H1 (cell line): ENCODE data around the gene SNX30. TPM values are rescaled to one million over a fixed set of nuclear protein-coding genes. Genes with fewer than 3 reads are reported as not detected.

Experiments
- CTCF ChIA-PET: fragments of 300-600 bp; sonication (Branson Sonifier 250); formaldehyde crosslinking; loops from one replicate; lab custom pipeline; 2021; ENCODE audit not compliant: partially characterized antibody; lab: Charles Lee
- POLR2A ChIA-PET: fragments of 300-600 bp; sonication (Branson Sonifier 250); formaldehyde crosslinking; loops from one replicate; lab custom pipeline; 2021; ENCODE audit warnings: inconsistent platforms; ENCODE audit not compliant: partially characterized antibody; lab: Charles Lee
- DNase-seq, 2 experiments: peaks; one replicate each; pipeline versions ENCODE4 v3.0.0 to v3.0.0-alpha.2; 2010 to 2022; ENCODE audit warnings: low spot score in 2 of 2, low read depth in 1 of 2, mixed read lengths in 1 of 2
- FAIRE-seq: peaks from 2 replicates; lab custom pipeline; 2011; peaks lifted over from hg19 to GRCh38; lab: Jason Lieb, UNC
- H2AFZ ChIP-seq: 2 replicates; pipeline ENCODE4 v1.8.1; 2012; ENCODE audit warnings: low read length, inconsistent platforms
- H2AK5ac ChIP-seq: 2 replicates; pipeline ENCODE4 v1.6.1; 2013; ENCODE audit warnings: low read depth, low read length
- H2BK120ac ChIP-seq: replicated peaks from 2 replicates; pipeline ENCODE3; 2013; ENCODE audit warnings: low read depth, low read length, inconsistent platforms
- H2BK12ac ChIP-seq: 2 replicates; pipeline ENCODE4 v1.6.1; 2013; ENCODE audit warnings: low read depth, low read length
- H2BK15ac ChIP-seq: 2 replicates; pipeline ENCODE4 v1.6.1; 2013; ENCODE audit warnings: low read length
- H2BK20ac ChIP-seq: 2 replicates; pipeline ENCODE4 v1.6.1; 2013; ENCODE audit warnings: low read length
- H2BK5ac ChIP-seq: 2 replicates; pipeline ENCODE4 v1.6.1; 2013; ENCODE audit warnings: low read depth, low read length
- H3K14ac ChIP-seq: 2 replicates; pipeline ENCODE4 v1.6.1; 2013; ENCODE audit warnings: inconsistent platforms; ENCODE audit not compliant: insufficient read length
- H3K18ac ChIP-seq: 2 replicates; pipeline ENCODE4 v1.6.1; 2013; ENCODE audit warnings: low read length; ENCODE audit errors: extremely low read depth
- H3K23ac ChIP-seq: 2 replicates; pipeline ENCODE4 v1.6.1; 2013; ENCODE audit warnings: inconsistent platforms; ENCODE audit not compliant: insufficient read length
- H3K23me2 ChIP-seq: 2 replicates; pipeline ENCODE4 v1.6.1; 2013; ENCODE audit warnings: low read depth, low read length
- H3K27ac ChIP-seq: 2 replicates; pipeline ENCODE4 v1.6.1; 2011; ENCODE audit warnings: low read depth, low read length, inconsistent platforms
- H3K27me3 ChIP-seq, 4 experiments: replicated peaks in 1 of 4; 1 replicate in 1 of 4; 2 replicates in 3 of 4; pipeline versions ENCODE4 v1.6.1 to v1.8.1; 2011 to 2013; ENCODE audit warnings: low read length in 3 of 4, mild to moderate bottlenecking in 3 of 4, inconsistent platforms in 2 of 4, mixed read lengths in 2 of 4, moderate library complexity in 1 of 4; ENCODE audit not compliant: control insufficient read depth in 3 of 4, insufficient read depth in 3 of 4; ENCODE audit errors: extremely low read depth in 1 of 4
- H3K36me3 ChIP-seq, 4 experiments: 2 replicates each; pipeline versions ENCODE4 v1.6.1 to v1.8.1; 2011 to 2013; ENCODE audit warnings: mild to moderate bottlenecking in 4 of 4, low read length in 3 of 4, moderate library complexity in 2 of 4, control low read depth in 1 of 4, inconsistent platforms in 1 of 4; ENCODE audit not compliant: insufficient read depth in 4 of 4, control insufficient read depth in 2 of 4
- H3K4ac ChIP-seq: replicated peaks from 2 replicates; pipeline ENCODE3; 2013; ENCODE audit warnings: low read length, low read depth, mixed read lengths, inconsistent platforms; ENCODE audit not compliant: insufficient read length
- H3K4me1 ChIP-seq, 4 experiments: replicated peaks in 1 of 4; 1 replicate in 1 of 4; 2 replicates in 3 of 4; pipeline versions ENCODE4 v1.6.1 to v1.8.1; 2011 to 2013; ENCODE audit warnings: low read length in 3 of 4, inconsistent platforms in 2 of 4, mixed read lengths in 1 of 4; ENCODE audit not compliant: insufficient read depth in 4 of 4, control insufficient read depth in 3 of 4
- H3K4me2 ChIP-seq, 2 experiments: 2 replicates each; pipeline versions ENCODE4 v1.6.1 to v1.8.1; 2011 to 2013; ENCODE audit warnings: low read depth in 2 of 2, low read length in 2 of 2, control low read depth in 1 of 2, inconsistent platforms in 1 of 2, mild to moderate bottlenecking in 1 of 2; ENCODE audit not compliant: insufficient read depth in 1 of 2
- H3K4me3 ChIP-seq, 4 experiments: fragments of 200-600, 300-600 bp in 1 of 4; sonication (generic), shearing (Covaris generic), sonication (Bioruptor Twin) in 1 of 4; 2 replicates each; pipeline versions ENCODE4 v1.5.1 to v1.8.1; 2011 to 2016; ENCODE audit warnings: low read length in 4 of 4, low read depth in 3 of 4, control low read depth in 2 of 4, inconsistent platforms in 2 of 4, mild to moderate bottlenecking in 2 of 4, mixed read lengths in 1 of 4, moderate library complexity in 1 of 4; ENCODE audit not compliant: insufficient read depth in 2 of 4; ENCODE audit errors: extremely low read depth in 1 of 4
- H3K56ac ChIP-seq: replicated peaks from 2 replicates; pipeline ENCODE3; 2013; ENCODE audit warnings: low read depth, mild to moderate bottlenecking, mixed read lengths, low read length, inconsistent platforms; ENCODE audit not compliant: insufficient read length
- H3K79me1 ChIP-seq: 2 replicates; pipeline ENCODE4 v1.6.1; 2013; ENCODE audit warnings: low read depth, low read length, control low read depth
- H3K79me2 ChIP-seq, 2 experiments: 2 replicates each; pipeline versions ENCODE4 v1.6.1 to v1.8.1; 2012 to 2013; ENCODE audit warnings: low read length in 2 of 2, mild to moderate bottlenecking in 2 of 2, inconsistent platforms in 1 of 2; ENCODE audit not compliant: insufficient read depth in 2 of 2, control insufficient read depth in 1 of 2
- H3K9ac ChIP-seq, 4 experiments: replicated peaks in 1 of 4; 1 replicate in 1 of 4; 2 replicates in 3 of 4; pipeline versions ENCODE4 v1.6.1 to v1.8.1; 2011 to 2013; ENCODE audit warnings: low read depth in 3 of 4, low read length in 3 of 4, control low read depth in 2 of 4, mild to moderate bottlenecking in 2 of 4, moderate library complexity in 2 of 4, inconsistent platforms in 1 of 4; ENCODE audit errors: extremely low read depth in 1 of 4
- H3K9me3 ChIP-seq, 2 experiments: 2 replicates each; pipeline versions ENCODE4 v1.6.1 to v1.8.1; 2012 to 2013; ENCODE audit warnings: mild to moderate bottlenecking in 2 of 2, moderate library complexity in 2 of 2, control low read depth in 1 of 2, inconsistent platforms in 1 of 2, low read depth in 1 of 2, low read length in 1 of 2, mixed read lengths in 1 of 2; ENCODE audit not compliant: insufficient read depth in 2 of 2
- H4K20me1 ChIP-seq, 2 experiments: replicated peaks in 1 of 2; 2 replicates each; pipeline versions ENCODE3 to v1.8.1; 2011 to 2013; ENCODE audit warnings: inconsistent platforms in 2 of 2, low read length in 2 of 2, mild to moderate bottlenecking in 1 of 2; ENCODE audit not compliant: insufficient read depth in 2 of 2, control insufficient read depth in 1 of 2
- H4K5ac ChIP-seq: 2 replicates; pipeline ENCODE4 v1.6.1; 2013; ENCODE audit warnings: low read length, low read depth, mixed read lengths, inconsistent platforms; ENCODE audit not compliant: insufficient read length
- H4K8ac ChIP-seq: 2 replicates; pipeline ENCODE4 v1.8.0; 2013; ENCODE audit warnings: mild to moderate bottlenecking, moderate library complexity, low read length, inconsistent platforms; ENCODE audit not compliant: insufficient read depth; ENCODE audit errors: extremely low read depth
- H4K91ac ChIP-seq: replicated peaks from 2 replicates; pipeline ENCODE3; 2013; ENCODE audit warnings: low read length, mixed read lengths, inconsistent platforms; ENCODE audit not compliant: insufficient read length
- BRCA1 ChIP-seq: IDR thresholded peaks from 2 replicates; pipeline ENCODE4 v1.6.1; 2012; ENCODE audit warnings: low read depth, low read length, improper control_type of control experiment
- CEBPB ChIP-seq: IDR thresholded peaks from 2 replicates; pipeline ENCODE4 v1.6.1; 2012; ENCODE audit warnings: low read depth, low read length
- CHD2 ChIP-seq: IDR thresholded peaks from 2 replicates; pipeline ENCODE4 v1.6.1; 2012; ENCODE audit warnings: low read length, improper control_type of control experiment
- EP300 ChIP-seq, 2 experiments: IDR thresholded peaks; 1 replicate in 1 of 2; 2 replicates in 1 of 2; pipeline ENCODE4 v1.6.1; 2011 to 2012; ENCODE audit warnings: low read depth in 2 of 2, low read length in 2 of 2, mild to moderate bottlenecking in 2 of 2, borderline replicate concordance in 1 of 2, inconsistent platforms in 1 of 2, moderate library complexity in 1 of 2
- GABPA ChIP-seq: IDR thresholded peaks from 2 replicates; pipeline ENCODE4 v1.6.1; 2011; ENCODE audit warnings: mild to moderate bottlenecking, low read length, moderate library complexity, borderline replicate concordance; ENCODE audit not compliant: insufficient read depth
- GTF2F1 ChIP-seq: IDR thresholded peaks from 2 replicates; pipeline ENCODE4 v1.6.1; 2012; ENCODE audit warnings: low read depth, low read length, improper control_type of control experiment, borderline replicate concordance
- HDAC6 ChIP-seq: IDR thresholded peaks from one replicate; pipeline ENCODE4 v1.7.1; 2012; ENCODE audit warnings: low read depth, mild to moderate bottlenecking, inconsistent platforms, low read length, moderate library complexity
- MAX ChIP-seq: IDR thresholded peaks from 2 replicates; pipeline ENCODE4 v1.6.1; 2012; ENCODE audit warnings: inconsistent platforms
- POLR2A ChIP-seq, 2 experiments: IDR thresholded peaks; 1 replicate in 1 of 2; 2 replicates in 1 of 2; pipeline ENCODE4 v1.6.1; 2011; ENCODE audit warnings: low read depth in 2 of 2, low read length in 2 of 2, mild to moderate bottlenecking in 2 of 2; ENCODE audit errors: control extremely low read depth in 1 of 2
- RBBP5 ChIP-seq: IDR thresholded peaks from 2 replicates; pipeline ENCODE4 v1.7.1; 2012; ENCODE audit warnings: low read depth, mild to moderate bottlenecking, inconsistent platforms, low read length, moderate library complexity, borderline replicate concordance
- TEAD4 ChIP-seq: IDR thresholded peaks from 2 replicates; pipeline ENCODE4 v1.6.1; 2012; ENCODE audit warnings: low read depth, low read length, inconsistent platforms, mixed read lengths
- WGBS, 2 experiments: shearing (Covaris generic) in 1 of 2; methylation state at CpG; one replicate each; pipeline versions ENCODE4 v1.1.6 to v1.1.7; 2013 to 2015; ENCODE audit warnings: low lambda C conversion rate in 2 of 2, mixed read lengths in 2 of 2, inconsistent platforms in 1 of 2, low coverage in 1 of 2, missing lambda C conversion rate in 1 of 2; ENCODE audit not compliant: insufficient replicate concordance in 2 of 2, insufficient coverage in 1 of 2, insufficient read length in 1 of 2; ENCODE audit errors: extremely low coverage in 1 of 2, missing lambda C conversion rate in 1 of 2; 5-methylcytosine and 5-hydroxymethylcytosine counted together
- polyA plus RNA-seq, 7 experiments: library from polyadenylated mRNA; depleted of rRNA in 3 of 7; stranded (reverse) in 5 of 7; unstranded in 2 of 7; fragments of >200 nt in 5 of 7; fragments of 200-250 nt in 2 of 7; gene quantifications; 1 replicate in 5 of 7; 2 replicates in 1 of 7; 4 replicates in 1 of 7; pipeline versions ENCODE4 v1.2.1 to v1.2.3, GENCODE V29; 2011 to 2013; ENCODE audit warnings: missing spikeins in 2 of 7, mixed read lengths in 2 of 7
- total RNA-seq: library from RNA; stranded (reverse); fragmentation: NEBNext Ultra II Directional; extraction: Animal tissue kit (Norgen Biotek cat#: 25700); gene quantifications from 2 replicates; pipeline ENCODE4 v1.2.1, GENCODE V29; 2021
- TF ChIP-seq, protein P1 (sequence below): IDR thresholded peaks from 2 replicates; pipeline ENCODE4 v1.6.1; 2012; ENCODE audit warnings: inconsistent platforms
- TF ChIP-seq, protein P2 (sequence below): IDR thresholded peaks from 2 replicates; pipeline ENCODE4 v1.6.1; 2011; ENCODE audit warnings: low read length, improper control_type of control experiment

SNX30 gene
- total and polyA plus RNA-seq, 2 of the 8 experiments (the other 6 are each of a cell fraction or from before 2014, with no cell fraction given), result 4.0 to 12.2 TPM

- CTCF ChIA-PET, result interaction anchor here (2.6 kb wide), 1 partner anchor 11 kb away, joined by 9 read pairs; no protein-coding TSS in a partner anchor
- Histone ChIP-seq H2BK12ac (no peak overlapping the region; the same call in 1 of the 2 replicates), H3K27me3 (no peaks in the 10 kb centered on the region), H4K20me1 (no peaks in the 10 kb centered on the region), H2AFZ (no peak overlapping the region), H3K23me2 (no peaks in the 10 kb centered on the region), H4K5ac (no peak overlapping the region), H3K4me1 (peaks cover 0 to 8% (median 5%) of the 10 kb centered on the region in 4 experiments; a peak in 6 of 7 replicates), H3K23ac (no peak overlapping the region), H3K4ac (no peak overlapping the region), H3K27ac (no peak overlapping the region), H2BK20ac (no peak overlapping the region), H3K18ac (no peak overlapping the region), H3K9me3 (no peaks in the 10 kb centered on the region), H2AK5ac (no peak overlapping the region), H3K56ac (no peak overlapping the region), H2BK120ac (no peak overlapping the region), H4K91ac (no peak overlapping the region), H3K4me3 (no peak overlapping the region), H3K79me1 (0 out of 2 replicates have a peak, but pooled peaks cover 2% of the 10 kb centered on the region), H2BK5ac (no peak overlapping the region), H4K8ac (no peak overlapping the region), H3K36me3 (no peaks in the 10 kb centered on the region), H2BK15ac (no peak overlapping the region), H3K14ac (no peak overlapping the region), H3K4me2 (0 out of 4 replicates have a peak overlapping the region, but pooled peaks of 1 of the 2 experiments have one; percentile 21), H3K9ac (no peak overlapping the region), H3K79me2 (no peaks in the 10 kb centered on the region)
- DNase-seq, result no peak
- WGBS, 2 experiments, result 88% methylated on average over 2 of the region's 2 CpGs; no CpG with 5 or more reads in 1 of the 2 experiments
- no peak for FAIRE-seq
- POLR2A ChIA-PET, result interaction anchor here (1.5 kb wide), 1 partner anchor 9 kb away, joined by 5 read pairs; no protein-coding TSS in a partner anchor
- no peak for TF ChIP-seq RBBP5
- TF ChIP-seq POLR2A (IDR thresholded peaks at IDR 0.05; ENCODE audit: control extremely low read depth in 1 of 2, low read depth in 2 of 2, low read length in 2 of 2), result no peak
- no peak for TF ChIP-seq CEBPB
- TF ChIP-seq GTF2F1, result no peak
- TF ChIP-seq HDAC6, result no peak
- no peak for TF ChIP-seq MAX
- TF ChIP-seq TEAD4, result no peak
- no peak for TF ChIP-seq GABPA
- no peak for TF ChIP-seq BRCA1
- no peak for TF ChIP-seq CHD2
- TF ChIP-seq, protein P1, sequence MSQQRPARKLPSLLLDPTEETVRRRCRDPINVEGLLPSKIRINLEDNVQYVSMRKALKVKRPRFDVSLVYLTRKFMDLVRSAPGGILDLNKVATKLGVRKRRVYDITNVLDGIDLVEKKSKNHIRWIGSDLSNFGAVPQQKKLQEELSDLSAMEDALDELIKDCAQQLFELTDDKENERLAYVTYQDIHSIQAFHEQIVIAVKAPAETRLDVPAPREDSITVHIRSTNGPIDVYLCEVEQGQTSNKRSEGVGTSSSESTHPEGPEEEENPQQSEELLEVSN, result no peak
- TF ChIP-seq, protein P2, sequence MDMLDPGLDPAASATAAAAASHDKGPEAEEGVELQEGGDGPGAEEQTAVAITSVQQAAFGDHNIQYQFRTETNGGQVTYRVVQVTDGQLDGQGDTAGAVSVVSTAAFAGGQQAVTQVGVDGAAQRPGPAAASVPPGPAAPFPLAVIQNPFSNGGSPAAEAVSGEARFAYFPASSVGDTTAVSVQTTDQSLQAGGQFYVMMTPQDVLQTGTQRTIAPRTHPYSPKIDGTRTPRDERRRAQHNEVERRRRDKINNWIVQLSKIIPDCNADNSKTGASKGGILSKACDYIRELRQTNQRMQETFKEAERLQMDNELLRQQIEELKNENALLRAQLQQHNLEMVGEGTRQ, result no peak
- TF ChIP-seq EP300 (IDR thresholded peaks at IDR 0.05; ENCODE audit: borderline replicate concordance in 1 of 2, low read depth in 2 of 2, low read length in 2 of 2), result no peak
These were observed 21.6 kb downstream of the SNX30 start for GRCh38 chr9:112772215-112772509.
